KMS-11 (cell line): ENCODE measurements around the gene PRKAB1.
"Not testable (repeated sequence)": the region's sequence is repeated elsewhere in the genome, so short reads cannot be mapped to it uniquely, and the experiment has no call there.

Experiments
- H2AFZ ChIP-seq: fragments of 200-600 bp; sonication (generic); 2 replicates; pipeline ENCODE4 v1.6.1; 2016; ENCODE audit warnings: antibody characterized with exemption, mixed run types, low read depth
- H3K27ac ChIP-seq: fragments of 200-600 bp; sonication (generic); 2 replicates; pipeline ENCODE4 v1.6.1; 2016; ENCODE audit warnings: mild to moderate bottlenecking, mixed run types
- H3K27me3 ChIP-seq: fragments of 200-600 bp; sonication (generic); 2 replicates; pipeline ENCODE4 v1.6.1; 2017; ENCODE audit warnings: mild to moderate bottlenecking, low read depth, mixed run types, moderate library complexity; ENCODE audit not compliant: insufficient read depth
- H3K36me3 ChIP-seq: fragments of 200-600 bp; sonication (generic); 2 replicates; pipeline ENCODE4 v1.6.1; 2017; ENCODE audit warnings: mild to moderate bottlenecking, mixed run types; ENCODE audit not compliant: insufficient read depth
- H3K4me1 ChIP-seq: fragments of 200-600 bp; sonication (generic); 2 replicates; pipeline ENCODE4 v1.6.1; 2016; ENCODE audit warnings: mild to moderate bottlenecking, low read depth, mixed run types; ENCODE audit not compliant: poor library complexity, severe bottlenecking
- H3K4me2 ChIP-seq: fragments of 200-600 bp; sonication (generic); 2 replicates; pipeline ENCODE4 v1.7.0; 2016; ENCODE audit warnings: mild to moderate bottlenecking, mixed run types
- H3K4me3 ChIP-seq: fragments of 200-600 bp; sonication (generic); IDR thresholded peaks from 2 replicates; pipeline ENCODE4 v1.6.1; 2017; ENCODE audit warnings: low read depth, low read length, mixed read lengths; ENCODE audit not compliant: insufficient read depth
- H3K79me2 ChIP-seq: fragments of 200-600 bp; sonication (generic); 2 replicates; pipeline ENCODE4 v1.6.1; 2016; ENCODE audit warnings: low read depth, mixed run types; ENCODE audit not compliant: insufficient read depth
- H3K9ac ChIP-seq: fragments of 200-600 bp; sonication (generic); 2 replicates; pipeline ENCODE4 v1.6.1; 2016; ENCODE audit warnings: mild to moderate bottlenecking, mixed run types
- H4K20me1 ChIP-seq: fragments of 200-600 bp; sonication (generic); 2 replicates; pipeline ENCODE4 v1.6.1; 2016; ENCODE audit warnings: mild to moderate bottlenecking, mixed run types; ENCODE audit not compliant: insufficient read depth
- CTCF ChIP-seq: fragments of 200-600 bp; sonication (generic); conservative IDR thresholded peaks from 2 replicates; pipeline ENCODE4 v1.6.1; 2017; ENCODE audit warnings: low read depth, mild to moderate bottlenecking, antibody characterized with exemption, low read length, moderate library complexity, mixed read lengths

Gene PRKAB1

DNA sequence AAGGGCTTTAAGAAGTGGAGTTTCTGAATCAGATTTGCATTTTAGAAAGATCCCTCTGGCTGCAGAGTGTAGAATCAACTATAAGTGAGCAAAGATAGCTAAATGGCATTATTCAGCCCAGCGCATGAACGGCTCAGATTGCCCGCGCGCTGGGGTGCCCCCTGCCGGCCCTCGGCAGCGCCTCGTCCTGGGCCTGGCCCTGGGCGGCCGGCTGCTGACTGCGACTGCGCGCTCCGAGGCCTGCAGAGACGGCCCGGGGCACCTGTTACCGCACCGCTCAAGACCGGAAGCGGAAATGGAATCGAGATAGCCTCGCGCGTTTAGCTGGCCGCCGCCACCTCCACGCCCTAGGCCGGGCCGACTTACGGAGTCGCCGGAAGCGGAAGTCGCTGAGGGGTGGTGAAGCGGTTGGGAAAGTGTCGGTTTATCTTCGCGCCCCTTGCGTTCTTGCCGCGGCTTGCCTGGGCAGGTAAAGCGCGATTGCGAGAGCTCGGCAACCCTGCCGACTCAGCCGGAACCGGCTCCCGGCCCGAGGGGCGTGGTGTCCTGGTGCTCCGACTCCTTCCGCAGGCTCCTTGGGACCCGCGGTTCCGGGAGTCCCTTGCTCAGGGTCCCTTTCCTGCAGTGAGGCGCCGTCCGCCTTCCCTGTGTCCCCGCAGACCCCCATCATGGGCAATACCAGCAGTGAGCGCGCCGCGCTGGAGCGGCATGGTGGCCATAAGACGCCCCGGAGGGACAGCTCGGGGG is at the start of gene PRKAB1:
PRKAB1 (plus strand) TSS at position 557 of the 747 bp plus-strand sequence; CDS start at position 669, 112 bp downstream.
- Histone ChIP-seq H3K4me1 (no peaks in the 10 kb centered on the region), H3K4me3 (no peak within 1 kb of the TSS), H3K36me3 (no peaks in the 10 kb centered on the region), H3K27ac (peak within 1 kb of the TSS; percentile 60), H3K4me2 (peak within 1 kb of the TSS; percentile 87), H3K27me3 (no peaks in the 10 kb centered on the region), H4K20me1 (no peaks in the 10 kb centered on the region), H3K79me2 (peaks cover 23% of the 10 kb centered on the region), H3K9ac (peak within 1 kb of the TSS; percentile 70; the same call in 1 of the 2 replicates), H2AFZ (peak within 1 kb of the TSS; percentile 92)
- peak; percentile 68 for TF ChIP-seq CTCF

GRCh38 chr12:119618328-119618896 is 49.5 kb upstream of the PRKAB1 start:
- not testable (repeated sequence) for H3K27me3 ChIP-seq, H2AFZ ChIP-seq, H4K20me1 ChIP-seq, H3K36me3 ChIP-seq, H3K4me1 ChIP-seq, H3K4me2 ChIP-seq, H3K9ac ChIP-seq, H3K79me2 ChIP-seq, H3K27ac ChIP-seq, H3K4me3 ChIP-seq

DNA sequence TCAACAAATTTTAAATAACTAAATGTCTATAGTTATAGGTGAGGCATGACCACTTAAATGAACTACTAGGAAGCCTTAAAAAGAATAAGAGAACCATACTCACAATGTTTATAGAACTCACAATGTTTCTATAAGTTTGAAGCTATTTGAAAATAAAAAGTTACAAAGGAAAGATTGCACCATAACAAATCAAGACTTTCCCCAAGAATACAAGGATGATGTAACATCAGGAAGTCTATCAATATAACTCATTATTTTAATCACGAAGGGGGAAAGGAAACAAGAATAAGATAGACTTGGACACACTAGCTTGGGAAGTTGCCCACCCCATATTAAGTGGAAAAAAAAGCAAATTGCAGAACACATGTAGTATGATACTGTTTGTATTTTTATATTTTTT is 47.4 kb upstream of the PRKAB1 start:
- H3K27ac ChIP-seq, result no peak overlapping the region
- no peaks in the 10 kb centered on the region for H3K79me2 ChIP-seq
- no peaks in the 10 kb centered on the region for H3K4me1 ChIP-seq
- H3K36me3 ChIP-seq, result no peaks in the 10 kb centered on the region
- TF ChIP-seq CTCF, result no peak
- no peak overlapping the region for H3K4me3 ChIP-seq
- no peaks in the 10 kb centered on the region for H3K27me3 ChIP-seq
- H2AFZ ChIP-seq, result no peak overlapping the region
- H3K9ac ChIP-seq, result no peak overlapping the region
- no peaks in the 10 kb centered on the region for H4K20me1 ChIP-seq
- H3K4me2 ChIP-seq, result no peak overlapping the region

- no peak for TF ChIP-seq CTCF
- Histone ChIP-seq H3K9ac (no peak overlapping the region), H3K4me2 (no peak overlapping the region), H3K27me3 (no peaks in the 10 kb centered on the region), H2AFZ (no peak overlapping the region), H3K36me3 (no peaks in the 10 kb centered on the region), H3K27ac (no peak overlapping the region), H3K79me2 (no peaks in the 10 kb centered on the region), H4K20me1 (no peaks in the 10 kb centered on the region), H3K4me3 (no peak overlapping the region), H3K4me1 (no peaks in the 10 kb centered on the region)
Measured at GRCh38 chr12:119621878-119622277, 46.1 kb upstream of the PRKAB1 start.

DNA sequence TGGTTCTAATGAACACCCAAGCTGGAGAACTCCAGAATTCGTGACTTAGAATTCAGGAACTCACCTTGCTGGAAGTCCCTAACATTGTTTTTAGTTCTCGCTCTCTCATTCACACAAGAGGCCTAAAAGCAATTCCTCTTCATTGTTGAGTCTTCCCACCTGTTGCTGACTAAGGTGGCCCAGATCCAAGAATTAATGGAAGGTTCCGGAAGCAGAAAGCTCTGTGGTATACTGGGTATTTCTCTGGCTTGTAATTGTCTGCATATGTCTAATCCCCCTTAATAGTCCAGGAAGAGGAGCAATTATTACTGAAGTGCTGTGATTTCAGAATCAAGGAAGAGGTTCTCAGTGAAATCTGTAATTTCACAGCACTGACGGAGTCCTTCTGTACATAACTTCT is 43.0 kb upstream of the PRKAB1 start:
- Histone ChIP-seq H3K27me3 (no peaks in the 10 kb centered on the region), H3K4me3 (no peak overlapping the region), H3K36me3 (no peaks in the 10 kb centered on the region), H4K20me1 (no peaks in the 10 kb centered on the region), H3K4me1 (no peaks in the 10 kb centered on the region), H3K79me2 (no peaks in the 10 kb centered on the region), H3K27ac (no peak overlapping the region), H3K9ac (no peak overlapping the region), H2AFZ (no peak overlapping the region), H3K4me2 (no peak overlapping the region)
- TF ChIP-seq CTCF, result no peak
